ENCODE measurements around the gene DNAJB4. TPM values are rescaled to one million over a fixed set of nuclear protein-coding genes. Genes with fewer than 3 reads are reported as not detected.
"Not testable (repeated sequence)": the region's sequence is repeated elsewhere in the genome, so short reads cannot be mapped to it uniquely, and the experiment has no call there.

DNAJB4 gene
- total and polyA plus RNA-seq, 3 donors from 2014 or later = 21.1 to 33.4 (median 24.7) TPM

DNA sequence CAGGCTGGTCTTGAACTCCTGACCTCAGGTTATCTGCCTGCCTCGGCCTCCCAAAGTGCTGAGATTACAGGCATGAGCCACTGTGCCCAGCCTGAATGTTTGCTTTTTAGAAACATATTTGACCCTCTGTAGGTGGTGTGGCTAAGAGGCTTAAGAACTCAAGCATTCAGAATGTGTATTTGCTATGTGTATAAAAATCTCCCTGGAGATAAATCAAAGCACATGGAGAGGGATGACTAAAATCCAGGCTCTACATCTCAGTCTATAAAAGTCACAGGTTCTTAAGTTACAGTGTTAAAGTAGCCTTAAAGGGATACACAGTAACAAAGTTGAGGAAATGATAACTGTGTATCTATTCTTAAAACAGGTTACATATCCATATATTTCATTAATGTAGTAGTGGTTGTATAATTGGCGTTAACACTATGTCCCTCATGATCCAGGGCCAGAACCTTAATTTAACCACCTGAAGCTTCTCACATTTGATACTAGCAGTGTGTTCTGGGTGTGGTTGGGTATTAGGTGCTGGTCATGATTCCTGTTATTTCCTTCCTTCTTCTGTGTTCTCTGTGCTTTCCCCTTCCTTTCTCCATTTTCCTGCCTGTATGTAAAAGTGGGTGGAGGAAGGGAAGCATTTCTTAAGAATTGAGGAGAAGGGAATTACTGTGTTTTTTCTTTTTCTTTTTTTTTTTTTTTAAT is 57.2 kb downstream of the DNAJB4 start:
- intact Hi-C loops (cut with DNase I; ENCODE audit: low total_unique reads) = no loop called here
- no peak for DNase-seq
- no peak overlapping the region for H3K27ac ChIP-seq
- no peak overlapping the region for H3K4me3 ChIP-seq
- H3K9me3 ChIP-seq = no peaks in the 10 kb centered on the region
- no peaks in the 10 kb centered on the region for H3K4me1 ChIP-seq
- no peak for TF ChIP-seq POLR2A (IDR thresholded peaks at IDR 0.05)
- H3K36me3 ChIP-seq (ENCODE audit: low read depth, missing control alignments) = no peaks in the 10 kb centered on the region
- WGBS, 2 donors = 70 to 71% methylated on average over 2 of the region's 2 CpGs
- no peaks in the 10 kb centered on the region for H3K27me3 ChIP-seq

DNA sequence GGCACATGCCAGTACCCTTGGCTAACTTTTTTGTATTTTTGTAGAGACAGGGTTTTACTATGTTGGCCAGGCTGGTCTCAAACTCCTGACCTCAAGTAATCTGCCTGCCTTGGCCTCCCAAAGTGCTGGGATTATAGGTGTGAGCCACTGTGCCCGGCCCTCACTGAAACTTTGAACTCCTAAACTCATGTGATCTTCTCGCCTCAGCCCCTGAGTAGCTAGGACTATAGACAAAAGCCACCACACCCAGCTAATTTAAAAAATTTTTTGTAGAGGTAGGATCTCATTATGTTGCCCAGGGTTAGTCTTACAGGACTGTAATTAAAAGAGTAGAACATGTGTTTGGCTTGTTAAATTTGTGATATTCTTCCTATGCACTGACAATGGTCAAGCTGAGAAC is 60.1 kb downstream of the DNAJB4 start:
- H3K27ac ChIP-seq; DNase-seq; H3K36me3 ChIP-seq (ENCODE audit: low read depth, missing control alignments); H3K27me3 ChIP-seq; H3K9me3 ChIP-seq; H3K4me3 ChIP-seq; intact Hi-C loops (cut with DNase I; ENCODE audit: low total_unique reads); H3K4me1 ChIP-seq: not testable (repeated sequence)
- 85 to 90% methylated on average over 2 of the region's 2 CpGs for WGBS, 2 donors

Small RNA genes lying within 50 kb of the gene (small RNA-seq; reads per million reads assigned to genes)
- gene AC103591.3 = 0 reads per million in 2 donors

Other genes starting within 250 kb of the DNAJB4 start
- 10 to 100 TPM; 66.1 to 75.2 TPM for gene USP33, start 245.1 kb upstream of the DNAJB4 start, total RNA-seq
- gene USP33, start 245.1 kb upstream of the DNAJB4 start, polyA plus RNA-seq (ENCODE audit: insufficient read depth, low read depth, low replicate concordance) = 35.7 TPM
- gene MIGA1, start 225.3 kb upstream of the DNAJB4 start, total RNA-seq = 10 to 100 TPM; 11.2 to 11.3 TPM
- 11.1 TPM for gene MIGA1, start 225.3 kb upstream of the DNAJB4 start, polyA plus RNA-seq (ENCODE audit: insufficient read depth, low read depth, low replicate concordance)
- 10 to 100 TPM in 1 of 2 donors, 1 to 10 TPM in 1; 4.6 to 10.6 TPM for gene NEXN, start 116.3 kb upstream of the DNAJB4 start, total RNA-seq
- 2.5 TPM for gene NEXN, start 116.3 kb upstream of the DNAJB4 start, polyA plus RNA-seq (ENCODE audit: insufficient read depth, low read depth, low replicate concordance)
- 100 to 1,000 TPM; 141 to 160 TPM for gene FUBP1, start 25.9 kb upstream of the DNAJB4 start, total RNA-seq
- gene FUBP1, start 25.9 kb upstream of the DNAJB4 start, polyA plus RNA-seq (ENCODE audit: insufficient read depth, low read depth, low replicate concordance) = 83.7 TPM
- 1 to 10 TPM; 2.0 to 2.4 TPM for gene GIPC2, start 41.0 kb downstream of the DNAJB4 start, total RNA-seq
- 1.9 TPM for gene GIPC2, start 41.0 kb downstream of the DNAJB4 start, polyA plus RNA-seq (ENCODE audit: insufficient read depth, low read depth, low replicate concordance)

Data from testis (tissue), 3 donors.